Tibial artery (tissue), 4 donors: ENCODE results near the gene TMEM239.

ENCODE experiments used
- DNase-seq, 2 donors: peaks; one replicate each; pipeline ENCODE4 v3.0.0-alpha.2; 2019
- H3K27ac ChIP-seq, 2 donors: fragments of 200-600 bp; sonication (generic) in 1 of 2; 1 replicate in 1 of 2; 2 replicates in 1 of 2; pipeline ENCODE4 v1.5.1; 2018 to 2019; ENCODE audit warnings: mild to moderate bottlenecking in 1 of 2
- H3K27me3 ChIP-seq, 2 donors: fragments of 200-600 bp; sonication (generic) in 1 of 2; one replicate each; pipeline versions ENCODE4 v1.5.1 to v1.6.0; 2016 to 2019
- H3K36me3 ChIP-seq, 3 donors: fragments of 200-600 bp; sonication (generic) in 2 of 3; one replicate each; pipeline ENCODE4 v1.5.1; 2016 to 2019; ENCODE audit warnings: mild to moderate bottlenecking in 2 of 3
- H3K4me1 ChIP-seq, 4 donors: fragments of 200-600 bp; sonication (generic) in 2 of 4; 1 replicate in 3 of 4; 2 replicates in 1 of 4; pipeline ENCODE4 v1.5.1; 2016 to 2019
- H3K4me3 ChIP-seq, 2 donors: fragments of 200-600 bp; sonication (generic) in 1 of 2; 1 replicate in 1 of 2; 2 replicates in 1 of 2; pipeline ENCODE4 v1.5.1; 2018 to 2019; ENCODE audit warnings: mild to moderate bottlenecking in 2 of 2
- H3K9me3 ChIP-seq, 3 donors: fragments of 200-600 bp; sonication (generic) in 1 of 3; one replicate each; pipeline ENCODE4 v1.5.1; 2016 to 2019
- intact Hi-C: fragments of 100-400 bp; cut with DNase I; formaldehyde crosslinking; loops from one replicate; pipeline ENCODE4 v1.15.0; 2023; ENCODE audit warnings: low total_unique reads
- TF ChIP-seq, protein P1 (sequence below), 2 experiments: fragments of 200-600 bp in 1 of 2; fragments of 450-650 bp in 1 of 2; IDR thresholded peaks; one replicate each; pipeline ENCODE4 v1.5.1; 2017 to 2019; ENCODE audit warnings: antibody characterized with exemption in 2 of 2, mild to moderate bottlenecking in 1 of 2, moderate library complexity in 1 of 2

The TMEM239 gene

DNA sequence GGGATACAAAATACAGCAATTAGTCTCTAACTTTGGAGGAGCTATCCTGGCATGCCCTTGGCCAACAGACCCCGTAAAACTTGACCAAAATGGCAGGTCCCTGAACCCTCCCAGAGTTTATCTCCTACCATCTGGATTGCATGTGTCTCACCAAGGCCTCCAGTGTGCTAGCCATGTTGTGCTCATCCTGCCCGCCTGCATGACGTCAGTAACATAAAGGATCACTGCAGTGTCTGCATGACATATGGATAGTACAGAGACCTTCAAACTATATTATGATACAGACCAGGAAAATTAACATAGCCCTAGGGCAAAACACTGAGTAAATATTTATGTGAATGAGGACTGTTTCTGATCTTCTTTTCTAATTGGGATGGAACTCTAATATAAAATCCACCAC is 41.0 kb upstream of the TMEM239 start:
- intact Hi-C loops, result no loop called here
- H3K4me1 ChIP-seq, result peaks cover 0 to 12% (median 9%) of the 10 kb centered on the region in 4 donors
- peaks cover 0 to 13% (median 7%) of the 10 kb centered on the region in 3 donors for H3K9me3 ChIP-seq
- no peaks in the 10 kb centered on the region for H3K36me3 ChIP-seq
- DNase-seq, result no peak
- TF ChIP-seq, protein P1, sequence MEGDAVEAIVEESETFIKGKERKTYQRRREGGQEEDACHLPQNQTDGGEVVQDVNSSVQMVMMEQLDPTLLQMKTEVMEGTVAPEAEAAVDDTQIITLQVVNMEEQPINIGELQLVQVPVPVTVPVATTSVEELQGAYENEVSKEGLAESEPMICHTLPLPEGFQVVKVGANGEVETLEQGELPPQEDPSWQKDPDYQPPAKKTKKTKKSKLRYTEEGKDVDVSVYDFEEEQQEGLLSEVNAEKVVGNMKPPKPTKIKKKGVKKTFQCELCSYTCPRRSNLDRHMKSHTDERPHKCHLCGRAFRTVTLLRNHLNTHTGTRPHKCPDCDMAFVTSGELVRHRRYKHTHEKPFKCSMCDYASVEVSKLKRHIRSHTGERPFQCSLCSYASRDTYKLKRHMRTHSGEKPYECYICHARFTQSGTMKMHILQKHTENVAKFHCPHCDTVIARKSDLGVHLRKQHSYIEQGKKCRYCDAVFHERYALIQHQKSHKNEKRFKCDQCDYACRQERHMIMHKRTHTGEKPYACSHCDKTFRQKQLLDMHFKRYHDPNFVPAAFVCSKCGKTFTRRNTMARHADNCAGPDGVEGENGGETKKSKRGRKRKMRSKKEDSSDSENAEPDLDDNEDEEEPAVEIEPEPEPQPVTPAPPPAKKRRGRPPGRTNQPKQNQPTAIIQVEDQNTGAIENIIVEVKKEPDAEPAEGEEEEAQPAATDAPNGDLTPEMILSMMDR (IDR thresholded peaks at IDR 0.05), result no peak
- no peak overlapping the region for H3K27ac ChIP-seq
- H3K4me3 ChIP-seq, result no peak overlapping the region
- H3K27me3 ChIP-seq, result peaks cover 0 to 29% of the 10 kb centered on the region in 2 donors

DNA sequence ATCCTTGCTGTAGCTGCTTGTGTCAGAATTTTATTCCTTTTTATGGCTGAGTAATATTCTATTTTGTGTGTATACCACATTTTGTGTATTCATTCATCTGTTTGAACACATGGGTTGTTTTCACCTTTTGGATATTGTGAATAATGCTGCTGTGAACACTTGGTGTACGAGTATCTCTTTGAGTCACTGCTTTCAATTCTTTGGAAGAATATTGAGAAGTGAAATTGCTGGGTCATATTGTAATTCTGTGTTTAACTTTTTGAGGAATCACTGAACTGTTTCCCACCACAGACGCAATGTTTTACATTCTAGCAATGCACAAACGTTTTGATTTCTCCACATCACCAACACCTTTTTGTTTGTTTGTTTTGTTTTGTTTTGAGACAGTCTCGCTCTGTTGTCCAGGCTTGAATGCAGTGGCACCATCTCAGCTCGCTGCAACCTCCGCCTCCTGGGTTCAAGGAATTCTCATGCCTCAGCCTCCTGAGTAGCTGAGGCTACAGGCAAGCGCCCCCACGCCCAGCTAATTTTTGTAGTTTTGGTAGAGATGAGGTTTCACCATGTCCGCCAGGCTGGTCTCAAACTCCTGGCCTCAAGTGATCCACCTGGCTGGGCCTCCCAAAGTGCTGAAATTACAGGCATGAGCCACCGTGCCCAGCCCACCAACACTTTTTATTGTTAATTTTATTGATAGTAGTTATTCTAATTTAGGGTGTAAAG is 37.4 kb upstream of the TMEM239 start:
- Histone ChIP-seq H3K4me1 (no peaks in the 10 kb centered on the region), H3K27me3 (peaks cover 0 to 40% of the 10 kb centered on the region in 2 donors), H3K9me3 (peaks cover 0 to 13% (median 7%) of the 10 kb centered on the region in 3 donors), H3K36me3 (no peaks in the 10 kb centered on the region), H3K4me3 (no peak overlapping the region), H3K27ac (no peak overlapping the region)
- no peak for DNase-seq
- TF ChIP-seq, protein P1 (IDR thresholded peaks at IDR 0.05), result no peak
- intact Hi-C loops, result no loop called here

DNA sequence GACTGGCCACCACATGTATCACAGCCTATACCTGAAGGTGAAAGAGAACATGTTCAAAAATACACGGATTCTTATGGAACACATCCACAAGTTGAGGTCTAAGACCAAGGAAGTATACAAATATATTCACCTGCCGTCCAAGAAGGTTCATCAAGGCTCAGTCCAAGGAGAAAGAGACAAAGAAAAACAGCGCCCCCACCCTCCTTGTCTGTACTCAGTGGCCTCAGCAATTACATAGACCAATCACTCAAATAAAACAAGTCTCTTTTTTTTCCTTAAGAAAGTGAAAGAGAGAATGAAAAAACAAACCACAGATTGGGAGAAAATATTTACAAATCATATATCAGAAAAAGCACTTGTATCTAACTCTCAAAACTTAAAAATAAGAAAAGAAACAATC is 35.2 kb upstream of the TMEM239 start:
- Histone ChIP-seq H3K36me3 (no peaks in the 10 kb centered on the region), H3K9me3 (peaks cover 0 to 1% (median under 1%) of the 10 kb centered on the region in 3 donors), H3K4me3 (no peak overlapping the region), H3K4me1 (no peaks in the 10 kb centered on the region), H3K27ac (no peak overlapping the region), H3K27me3 (peaks cover 0 to 26% of the 10 kb centered on the region in 2 donors)
- DNase-seq, result no peak
- TF ChIP-seq, protein P1 (IDR thresholded peaks at IDR 0.05), result no peak
- intact Hi-C loops, result no loop called here

DNA sequence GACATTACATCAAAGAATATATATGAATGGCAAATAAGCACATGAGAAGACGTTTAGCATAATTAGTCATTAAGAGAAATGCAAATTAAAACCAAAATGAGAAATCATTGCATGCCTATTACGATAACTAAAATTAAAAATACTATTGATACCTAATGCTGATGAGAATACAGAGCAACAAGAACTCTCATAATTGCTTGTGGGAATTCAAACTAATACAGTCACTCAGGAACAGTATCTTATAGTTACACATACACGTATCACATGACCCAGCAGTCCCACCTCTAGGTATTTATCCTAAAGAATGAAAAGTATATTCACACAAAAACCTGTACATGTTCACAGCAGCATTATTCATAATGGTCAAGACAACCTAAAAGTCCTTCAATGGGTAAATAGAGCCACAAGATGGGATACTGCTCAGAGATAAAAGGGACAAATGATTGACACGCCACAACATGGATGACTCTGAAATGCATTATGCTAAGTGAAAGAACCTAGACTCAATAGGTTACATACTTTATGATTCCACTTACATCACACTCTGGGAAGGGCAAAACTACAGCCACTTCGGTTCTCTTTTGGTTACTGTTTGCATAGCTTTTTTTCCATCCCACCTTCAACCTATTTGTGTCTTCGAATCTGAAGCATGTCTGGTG is 32.1 kb upstream of the TMEM239 start:
- Histone ChIP-seq H3K36me3 (no peaks in the 10 kb centered on the region), H3K27me3 (peaks cover 0 to 20% of the 10 kb centered on the region in 2 donors), H3K27ac (no peak overlapping the region), H3K4me3 (no peak overlapping the region), H3K9me3 (no peaks in the 10 kb centered on the region), H3K4me1 (no peaks in the 10 kb centered on the region)
- intact Hi-C loops, result no loop called here
- DNase-seq, result no peak
- TF ChIP-seq, protein P1 (IDR thresholded peaks at IDR 0.05), result no peak

DNA sequence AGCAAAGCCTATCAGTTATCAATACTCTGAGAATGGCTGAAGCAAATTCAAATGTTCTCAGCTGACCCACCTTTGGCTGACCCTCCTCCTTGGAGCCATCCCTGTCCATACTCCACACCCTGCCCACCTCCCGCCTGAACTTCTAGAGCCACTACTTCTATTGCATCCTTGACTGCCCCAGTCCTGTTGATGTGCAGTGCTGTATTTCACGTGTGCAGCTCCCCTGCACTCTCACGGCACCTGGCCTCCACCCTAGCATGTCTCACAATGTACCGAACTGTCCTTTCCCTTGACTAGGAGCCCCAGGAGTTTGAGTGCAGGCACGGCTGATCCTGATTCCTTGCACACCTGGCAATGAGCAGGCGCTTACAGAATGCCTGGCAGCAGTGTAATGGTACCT is 22.7 kb upstream of the TMEM239 start:
- Histone ChIP-seq H3K9me3 (no peaks in the 10 kb centered on the region), H3K27ac (no peak overlapping the region), H3K4me1 (no peaks in the 10 kb centered on the region), H3K27me3 (peaks cover 0 to 81% of the 10 kb centered on the region in 2 donors), H3K4me3 (no peak overlapping the region), H3K36me3 (no peaks in the 10 kb centered on the region)
- TF ChIP-seq, protein P1 (IDR thresholded peaks at IDR 0.05), result no peak
- DNase-seq, result no peak
- intact Hi-C loops, result no loop called here
